ENCODE results near the gene ZNF764. TPM values are rescaled to one million over a fixed set of nuclear protein-coding genes. Genes with fewer than 3 reads are reported as not detected.

The ZNF764 gene
- polyA plus RNA-seq, 3 donors: 0.94 to 4.6 (median 1.0) TPM

- H3K9me3 ChIP-seq (replicated peaks in 1 of 2; ENCODE audit: control insufficient read depth in 1 of 2, insufficient read depth in 1 of 2, low read length in 2 of 2): no peaks in the 10 kb centered on the region
- no peaks in the 10 kb centered on the region for H3K27me3 Mint-ChIP-seq (ENCODE audit: low read depth in 3 of 3)
- peak within 1 kb of the TSS; percentile 91 for H3K4me2 ChIP-seq (replicated peaks; ENCODE audit: extremely low read depth, low read length, poor library complexity, severe bottlenecking)
- peaks cover 22 to 33% of the 10 kb centered on the region in 2 donors for H3K36me3 Mint-ChIP-seq
- H3K4me3 ChIP-seq (replicated peaks in 1 of 3; ENCODE audit: low read depth in 2 of 3, low read length in 3 of 3): peak within 1 kb of the TSS; percentile 58 to 86 (median 59)
- peaks cover 65% of the 10 kb centered on the region for H3K79me2 ChIP-seq (ENCODE audit: insufficient read depth, low read length)
- H3K4me1 Mint-ChIP-seq: peaks cover 22% of the 10 kb centered on the region
- H3K27me3 ChIP-seq (ENCODE audit: control insufficient read depth in 2 of 2, insufficient read depth in 2 of 2, low read length in 2 of 2): no peaks in the 10 kb centered on the region
- H3K4me3 Mint-ChIP-seq: peak within 1 kb of the TSS; percentile 87 to 92
- H3K9me3 Mint-ChIP-seq: no peaks in the 10 kb centered on the region
- DNase-seq: peak; percentile 93 to 96 (median 95)
- H3K36me3 ChIP-seq (replicated peaks in 1 of 2; ENCODE audit: control insufficient read depth in 1 of 2, insufficient read depth in 2 of 2, low read length in 2 of 2): peaks cover 21 to 28% of the 10 kb centered on the region in 2 donors
- 0% methylated on average over 45 of the region's 50 CpGs for WGBS (ENCODE audit: insufficient coverage)
- H2AFZ ChIP-seq (ENCODE audit: insufficient read depth, low read depth, low read length, poor library complexity, severe bottlenecking): peak within 1 kb of the TSS; percentile 99
- H3K4me1 ChIP-seq (ENCODE audit: control insufficient read depth in 1 of 2, insufficient read depth in 2 of 2, low read length in 2 of 2): peaks cover 14 to 18% of the 10 kb centered on the region in 2 donors
- intact Hi-C loops (cut with micrococcal nuclease): loop anchor here (2.0 to 5.0 kb wide), 2 partner anchors 25 to 58 kb away; partner anchors contain the start of genes ZNF768 (in 2 of the 2) and ZNF689 (in 1 of the 2)
- peak within 1 kb of the TSS; percentile 39 to 79 for H3K27ac ChIP-seq (ENCODE audit: low read depth in 1 of 2, low read length in 2 of 2)
- peak within 1 kb of the TSS; percentile 81 for H3K9ac ChIP-seq (ENCODE audit: insufficient read depth, low read length, poor library complexity, severe bottlenecking)
- H3K27ac Mint-ChIP-seq: peak within 1 kb of the TSS; percentile 68 to 86 (median 82)
- TF ChIP-seq CTCF (IDR thresholded peaks at IDR 0.05): no peak
- H4K20me1 ChIP-seq (ENCODE audit: insufficient read depth, low read length): no peaks in the 10 kb centered on the region
Observed at GRCh38 chr16:30585400-30586191, 27.4 kb upstream of the ZNF764 start, which contains the start of gene ZNF785. TSS of gene ZNF785 (minus strand) at chr16:30585697. CDS start at chr16:30585611, 86 bp downstream.

GRCh38 chr16:30585022-30585399, 26.8 kb upstream of the ZNF764 start:
- no peak for TF ChIP-seq CTCF (IDR thresholded peaks at IDR 0.05)
- H3K27me3 Mint-ChIP-seq (ENCODE audit: low read depth in 3 of 3): no peaks in the 10 kb centered on the region
- no peaks in the 10 kb centered on the region for H3K9me3 Mint-ChIP-seq
- peak overlapping the region in 6 of 7 donors; percentile 3 to 86 (median 74) for H3K27ac Mint-ChIP-seq
- Histone ChIP-seq H4K20me1 (ENCODE audit: insufficient read depth, low read length) (no peaks in the 10 kb centered on the region), H3K4me1 (ENCODE audit: control insufficient read depth in 1 of 2, insufficient read depth in 2 of 2, low read length in 2 of 2) (peaks cover 14 to 18% of the 10 kb centered on the region in 2 donors), H2AFZ (ENCODE audit: insufficient read depth, low read depth, low read length, poor library complexity, severe bottlenecking) (peak overlapping the region; percentile 99), H3K27me3 (ENCODE audit: control insufficient read depth in 2 of 2, insufficient read depth in 2 of 2, low read length in 2 of 2) (no peaks in the 10 kb centered on the region), H3K36me3 (replicated peaks in 1 of 2; ENCODE audit: control insufficient read depth in 1 of 2, insufficient read depth in 2 of 2, low read length in 2 of 2) (peaks cover 21 to 28% of the 10 kb centered on the region in 2 donors), H3K79me2 (ENCODE audit: insufficient read depth, low read length) (peaks cover 67% of the 10 kb centered on the region), H3K9me3 (replicated peaks in 1 of 2; ENCODE audit: control insufficient read depth in 1 of 2, insufficient read depth in 1 of 2, low read length in 2 of 2) (no peaks in the 10 kb centered on the region), H3K4me2 (replicated peaks; ENCODE audit: extremely low read depth, low read length, poor library complexity, severe bottlenecking) (peak overlapping the region; percentile 91), H3K27ac (ENCODE audit: low read depth in 1 of 2, low read length in 2 of 2) (peak overlapping the region; percentile 39 to 79), H3K4me3 (replicated peaks in 1 of 3; ENCODE audit: low read depth in 2 of 3, low read length in 3 of 3) (peak overlapping the region; percentile 58 to 86 (median 59)), H3K9ac (ENCODE audit: insufficient read depth, low read length, poor library complexity, severe bottlenecking) (peak overlapping the region; percentile 81)
- DNase-seq: no peak
- H3K36me3 Mint-ChIP-seq: peaks cover 22 to 38% of the 10 kb centered on the region in 2 donors
- H3K4me3 Mint-ChIP-seq: peak overlapping the region; percentile 87 to 92
- intact Hi-C loops (cut with micrococcal nuclease): loop anchor here (2.0 to 5.0 kb wide), 2 partner anchors 26 to 58 kb away; partner anchors contain the start of genes ZNF768 (in 2 of the 2) and ZNF689 (in 1 of the 2)
- peaks cover 22% of the 10 kb centered on the region for H3K4me1 Mint-ChIP-seq
- WGBS (ENCODE audit: insufficient coverage): under 1% methylated on average over 19 of the region's 23 CpGs

All from CD14-positive monocyte (primary cell).